IPS DF 19.7 (cell line): Measurements from ENCODE around the gene TMTC2.

Experiments used
- DNase-seq: peaks from one replicate; pipeline ENCODE4 v3.0.0-alpha.2; 2013; ENCODE audit warnings: low read depth, low spot score

The TMTC2 gene

GRCh38 chr12:82952946-82953345 is 266.2 kb downstream of the TMTC2 start:
- DNase-seq = no peak

- no peak for DNase-seq
Measured at GRCh38 chr12:82953397-82953796, 266.7 kb downstream of the TMTC2 start.

DNA sequence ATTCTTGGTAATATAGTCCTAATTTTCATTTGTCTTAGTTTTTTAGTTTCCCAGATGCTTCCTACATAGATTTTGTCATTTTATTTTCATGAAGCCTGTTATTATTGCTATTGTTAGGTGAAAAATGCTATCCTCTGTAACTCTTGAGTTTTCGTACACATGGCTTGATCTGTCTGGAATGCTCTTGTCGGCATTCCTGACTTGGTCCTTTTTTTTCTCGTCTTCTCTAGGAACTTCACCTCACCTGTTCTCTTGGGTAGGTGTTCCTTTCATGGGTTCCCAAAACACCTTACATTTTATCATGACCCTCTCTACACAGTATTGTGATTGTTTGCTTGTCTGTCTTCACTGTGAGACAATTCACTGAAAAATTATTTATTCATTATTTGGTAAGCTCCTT is 267.4 kb downstream of the TMTC2 start:
- DNase-seq = no peak

DNA sequence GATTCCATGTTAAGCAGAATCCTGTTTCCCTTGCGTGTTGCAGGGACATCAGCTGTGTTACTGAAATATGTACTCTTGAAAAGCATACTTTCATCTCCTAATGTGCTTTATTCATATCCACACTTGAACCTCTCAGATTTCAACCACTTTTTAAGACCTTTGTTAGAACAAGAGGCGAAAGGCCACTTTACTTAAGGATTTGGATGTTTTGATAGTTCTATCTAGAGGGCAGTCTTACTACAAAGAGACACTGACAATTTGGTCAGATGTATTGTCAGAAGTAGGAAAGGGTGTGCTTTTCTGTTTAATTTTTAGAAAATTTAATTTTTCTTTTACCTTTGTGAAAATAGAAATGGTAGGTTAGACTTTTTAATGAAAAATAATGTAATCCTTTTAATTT is 267.9 kb downstream of the TMTC2 start:
- DNase-seq = no peak

DNA sequence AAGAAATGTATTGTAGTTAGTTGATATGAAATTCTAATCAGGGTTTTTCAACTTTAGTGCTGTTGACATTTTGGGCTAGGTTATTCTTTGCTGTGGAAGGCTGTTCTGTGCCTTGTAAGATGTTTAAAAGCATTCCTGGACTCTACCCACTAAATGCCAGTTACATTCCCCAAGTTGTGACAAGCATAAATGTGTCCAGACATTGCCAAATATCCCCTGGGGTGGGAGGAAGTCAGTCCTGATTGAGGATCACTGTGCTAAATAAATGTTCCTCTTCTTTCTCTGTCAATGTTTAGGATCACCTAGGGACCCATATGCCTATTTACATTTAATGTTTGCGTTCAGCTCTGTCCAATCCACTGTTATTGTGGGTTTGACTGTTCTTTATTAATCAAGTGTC is 268.3 kb downstream of the TMTC2 start:
- DNase-seq = no peak

GRCh38 chr12:82958966-82959365 is 272.3 kb downstream of the TMTC2 start:
- DNase-seq = no peak

DNA sequence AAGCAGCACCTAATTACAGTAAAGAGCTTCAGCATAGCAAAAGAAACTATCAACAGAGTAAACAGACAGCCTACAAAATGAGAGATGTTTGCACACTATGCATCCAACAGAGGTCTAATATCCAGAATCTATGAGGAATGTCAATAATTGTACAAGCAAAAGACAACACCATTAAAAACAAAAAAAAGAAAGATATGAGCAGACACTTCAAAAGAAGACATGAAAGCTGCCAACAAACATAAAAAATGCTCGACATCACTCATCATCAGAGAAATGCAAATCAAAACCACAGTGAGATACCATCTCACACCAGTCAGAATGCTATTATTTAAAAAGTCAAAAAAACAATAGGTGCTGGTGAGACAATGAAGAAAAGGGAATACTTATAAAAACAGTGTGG is 273.1 kb downstream of the TMTC2 start:
- DNase-seq = no peak

DNA sequence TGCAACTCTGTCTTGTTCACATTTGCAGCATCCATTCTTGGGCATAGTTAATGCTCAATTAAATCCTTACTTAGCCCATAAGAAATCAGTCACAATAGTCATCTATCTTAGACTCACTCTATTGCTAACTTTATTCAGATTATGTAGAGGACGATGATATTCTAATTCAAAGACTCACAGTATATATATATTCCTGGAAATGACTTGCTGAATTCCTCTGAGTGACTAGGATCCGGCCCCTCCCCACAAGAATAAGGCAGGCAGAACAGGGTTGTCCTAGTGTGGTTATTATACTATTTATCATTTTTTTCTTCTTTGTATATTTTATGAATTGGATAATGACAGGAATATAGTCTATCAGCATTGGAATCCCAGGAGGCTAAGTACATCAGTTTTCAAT is 275.1 kb downstream of the TMTC2 start:
- no peak for DNase-seq

DNA sequence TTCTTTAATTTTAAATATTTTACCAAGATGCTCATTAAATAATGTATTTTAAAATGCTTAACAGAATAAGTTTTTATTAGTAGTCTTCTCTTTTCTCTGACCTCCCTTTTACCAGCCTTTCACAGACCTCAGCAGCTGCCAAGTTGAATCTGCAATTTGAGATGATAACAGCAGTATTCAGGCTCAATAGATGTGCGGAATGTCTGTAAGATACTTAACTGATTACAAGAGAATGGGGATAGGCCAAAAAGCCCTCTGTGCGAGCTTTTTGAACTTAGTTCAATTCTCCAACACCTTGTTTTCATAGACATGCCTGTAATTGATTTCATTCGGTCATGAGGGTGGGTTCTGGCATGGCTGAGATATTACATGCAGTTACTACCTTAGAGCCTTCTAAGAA is 277.2 kb downstream of the TMTC2 start:
- no peak for DNase-seq

DNA sequence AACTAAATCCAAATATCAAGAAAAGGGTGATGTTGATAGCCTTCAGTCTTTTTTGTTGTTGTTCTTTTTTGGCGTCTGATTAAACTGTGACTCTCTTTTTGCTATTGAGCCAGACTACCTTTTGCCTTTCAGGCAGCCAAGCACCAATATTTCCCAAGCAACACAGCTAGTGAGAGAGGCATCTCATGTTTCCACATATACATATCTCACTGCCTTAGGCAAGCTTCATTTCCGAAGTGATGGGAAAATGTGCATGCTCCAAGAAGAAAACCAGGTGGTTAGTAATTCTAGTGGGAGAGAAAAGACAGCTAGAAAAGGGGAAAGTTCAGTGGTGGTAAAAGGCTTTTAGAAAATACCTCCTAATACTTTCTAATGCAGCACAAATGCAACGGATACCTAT is 277.7 kb downstream of the TMTC2 start:
- DNase-seq = no peak

DNA sequence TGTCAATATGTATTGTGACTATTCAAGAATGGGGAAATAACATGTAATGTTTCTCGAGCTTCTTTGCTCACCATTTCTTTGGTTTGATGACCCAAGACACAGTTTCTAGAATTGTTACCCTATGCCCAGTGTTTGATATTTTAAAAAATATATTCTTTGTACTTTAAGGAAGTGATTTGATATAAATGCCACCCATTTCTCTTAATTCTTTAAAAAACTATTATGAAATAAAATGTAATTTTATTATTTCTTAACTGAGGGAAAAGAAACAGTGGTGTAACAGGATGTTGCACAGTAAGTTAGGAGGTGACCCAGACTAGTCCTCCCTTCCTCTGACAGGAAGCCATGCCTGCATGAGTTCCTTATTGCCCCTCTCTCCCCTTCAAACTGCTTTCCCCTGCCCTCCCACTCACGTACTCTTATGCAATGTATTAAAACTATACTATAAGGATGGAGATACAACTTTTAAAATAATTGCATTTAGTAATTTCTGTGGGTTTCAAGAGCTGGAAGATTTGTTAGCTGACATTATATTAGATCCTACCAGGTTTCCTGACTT is 279.4 kb downstream of the TMTC2 start:
- DNase-seq = no peak

DNA sequence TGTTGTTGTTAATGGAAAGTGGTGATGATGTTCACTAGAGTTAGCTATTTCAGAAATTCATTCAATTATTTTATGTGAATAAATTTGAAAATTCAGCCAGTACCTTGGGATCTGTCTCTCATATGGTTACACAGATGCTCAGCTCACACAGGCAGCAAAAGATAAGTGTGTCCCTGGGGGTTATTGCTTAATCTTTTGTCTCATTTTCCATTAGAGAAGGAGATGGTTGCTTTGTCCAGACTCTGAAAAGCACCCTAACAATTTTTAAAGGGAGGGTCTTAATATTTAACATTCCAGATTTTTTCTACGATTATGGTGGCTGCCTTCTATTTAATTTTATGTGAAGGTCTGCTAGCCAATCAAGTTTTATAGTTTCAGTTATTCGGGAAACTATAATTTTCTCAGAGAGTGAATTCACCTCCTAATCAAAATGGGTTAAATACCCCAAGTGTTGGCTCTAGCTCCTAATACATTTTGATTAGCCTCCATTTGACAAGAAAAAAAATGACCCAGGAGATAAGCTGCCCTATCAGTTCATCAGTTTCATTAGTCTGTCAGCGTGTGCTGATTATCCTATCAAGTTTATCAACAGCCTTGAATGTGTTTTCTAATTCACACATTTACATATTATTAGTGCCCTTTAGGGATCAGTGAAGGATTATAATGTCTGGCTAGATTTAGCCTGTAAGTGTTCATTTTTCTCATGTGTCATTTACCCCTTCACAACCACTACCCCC is 282.1 kb downstream of the TMTC2 start:
- no peak for DNase-seq

DNA sequence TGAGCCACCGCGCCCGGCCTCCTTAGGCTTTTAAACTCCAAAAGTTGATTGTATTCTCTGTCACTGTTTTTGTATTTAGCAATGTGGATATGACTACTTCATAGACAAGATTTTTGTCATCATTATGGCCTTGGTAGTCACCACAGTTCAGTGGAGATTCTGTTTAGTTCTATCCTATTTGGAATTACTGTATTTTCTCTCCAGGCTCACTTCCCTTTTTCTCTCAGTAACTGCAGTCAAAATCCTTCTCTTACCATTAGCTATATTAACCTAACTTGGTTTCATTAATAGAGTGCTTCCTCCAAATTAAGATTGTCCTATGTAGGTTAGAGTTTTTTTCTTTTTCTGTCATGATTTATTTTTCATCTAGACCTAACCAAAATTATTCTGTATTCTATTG is 283.9 kb downstream of the TMTC2 start:
- no peak for DNase-seq

DNA sequence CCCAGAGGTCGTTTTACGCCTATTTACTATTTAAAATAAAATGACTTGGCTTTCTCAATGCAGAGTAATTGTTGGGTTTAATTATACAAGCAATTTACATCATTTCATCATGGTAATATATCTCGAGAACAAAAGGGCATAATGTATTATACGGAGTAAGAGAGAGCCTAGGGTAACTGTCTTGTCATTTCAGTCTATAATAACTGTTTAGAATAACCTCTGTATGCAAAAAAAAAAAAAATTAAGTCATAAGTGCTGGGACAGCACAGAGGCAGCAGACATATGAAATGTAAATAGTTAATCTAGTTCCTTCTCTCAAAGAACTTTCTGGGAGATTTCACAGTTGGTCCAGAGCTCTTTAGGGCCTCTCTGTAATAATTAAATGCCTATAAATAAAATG is 284.9 kb downstream of the TMTC2 start:
- no peak for DNase-seq

- DNase-seq = no peak
Measured at GRCh38 chr12:82972624-82973023, 285.9 kb downstream of the TMTC2 start.

DNA sequence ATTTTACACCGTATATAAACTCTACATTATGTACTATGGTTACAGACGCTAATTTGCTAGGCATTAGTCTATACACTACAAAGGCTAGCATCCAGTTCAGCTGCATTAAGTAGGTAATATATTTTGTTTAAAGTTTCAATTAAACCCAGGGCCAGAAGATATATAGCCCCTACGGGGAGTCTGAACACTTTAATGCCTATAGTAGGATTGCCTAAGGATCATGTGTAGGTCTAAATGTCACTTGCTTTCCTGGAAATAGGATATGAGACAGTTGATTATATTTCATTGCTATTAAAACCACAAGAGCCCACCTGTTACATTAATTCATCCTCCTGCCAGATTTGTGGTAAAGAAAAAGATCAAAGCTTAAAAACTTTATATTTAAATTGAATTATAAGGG is 286.9 kb downstream of the TMTC2 start:
- DNase-seq = no peak

DNA sequence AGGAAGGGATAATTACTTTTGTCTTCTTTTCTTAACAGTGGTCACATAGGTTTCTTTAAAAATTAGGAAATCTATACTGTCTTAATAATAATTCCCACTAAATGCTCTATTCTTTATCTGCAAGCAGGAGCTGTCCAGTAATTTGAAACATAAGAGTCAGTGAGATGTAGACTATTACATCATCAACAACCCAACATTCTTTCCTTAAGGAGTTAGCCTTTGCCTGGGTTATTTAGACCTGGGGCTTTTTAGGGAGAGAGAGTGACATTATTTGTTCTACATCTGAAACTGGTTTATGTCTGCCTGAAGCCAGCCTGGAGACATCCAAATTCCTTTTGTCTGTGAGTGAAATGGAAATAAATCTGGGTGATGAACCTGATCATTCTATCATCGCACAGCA is 294.4 kb downstream of the TMTC2 start:
- no peak for DNase-seq

DNA sequence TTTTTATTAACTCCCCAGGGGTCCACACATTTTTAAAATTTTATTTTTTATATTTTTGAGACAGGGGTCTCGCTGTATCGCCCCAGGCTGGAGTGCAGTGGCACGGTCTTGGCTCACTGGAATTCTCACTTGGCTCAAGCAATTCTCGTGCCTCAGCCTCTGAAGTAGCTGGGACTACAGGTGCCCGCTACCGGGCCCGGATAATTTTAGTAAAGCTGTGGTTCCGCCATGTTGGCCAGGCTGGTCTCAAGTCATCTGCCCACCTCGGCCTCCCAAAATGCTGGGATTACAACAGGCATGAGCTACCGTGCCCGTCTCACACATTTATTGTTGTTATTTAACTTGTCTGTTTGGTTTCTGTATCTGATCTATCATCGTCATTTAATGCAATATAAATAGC is 307.4 kb downstream of the TMTC2 start:
- no peak for DNase-seq

GRCh38 chr12:82996168-82996812 is 309.6 kb downstream of the TMTC2 start:
- no peak for DNase-seq

DNA sequence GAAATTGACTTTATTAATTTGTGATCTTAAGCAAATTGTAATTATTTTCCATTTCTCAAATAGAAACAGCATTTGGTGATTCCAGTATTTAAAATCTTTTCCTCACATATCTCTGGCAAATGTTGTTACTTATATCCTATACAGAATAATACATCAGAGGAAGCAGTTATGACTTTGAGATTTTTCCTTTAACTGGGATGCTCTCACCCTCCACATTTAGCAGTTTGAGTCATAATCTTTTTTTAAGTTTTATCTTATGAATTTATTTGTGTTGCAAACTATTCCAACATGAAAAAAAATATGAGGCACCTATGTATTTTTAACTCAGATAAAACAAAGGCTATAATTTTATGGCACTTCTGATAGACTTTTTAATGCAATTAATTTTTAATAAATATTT is 311.8 kb downstream of the TMTC2 start:
- no peak for DNase-seq

DNA sequence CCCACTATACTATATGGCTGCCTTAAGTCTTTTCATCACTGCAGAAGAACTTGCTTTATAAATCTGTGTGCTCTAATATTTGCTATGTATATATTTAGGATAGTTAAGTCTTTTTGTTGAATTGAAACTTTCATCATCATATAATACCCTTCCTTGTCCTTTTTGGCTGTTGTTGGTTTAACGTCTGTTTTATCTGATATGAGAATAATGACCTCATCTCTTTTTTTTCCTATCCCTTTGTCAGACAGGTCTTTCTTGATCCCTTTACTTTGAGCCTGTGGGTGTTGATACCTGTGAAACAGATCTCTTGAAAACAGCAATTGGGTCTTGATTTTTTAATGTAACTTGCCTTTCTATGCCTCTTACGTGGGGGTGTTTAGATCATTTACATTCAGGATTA is 316.3 kb downstream of the TMTC2 start:
- DNase-seq = no peak

GRCh38 chr12:83005534-83006197 is 319.0 kb downstream of the TMTC2 start:
- DNase-seq = no peak

GRCh38 chr12:83008703-83009102 is 322.0 kb downstream of the TMTC2 start:
- no peak for DNase-seq
